NCI-H2196 (cell line): Measurements from ENCODE around the gene KIAA0232.

Experiments used
- DNase-seq: peaks from one replicate; lab custom pipeline; 2025; ENCODE audit not compliant: unreplicated experiment; lab: John Stamatoyannopoulos, UW

The KIAA0232 gene, protein sequence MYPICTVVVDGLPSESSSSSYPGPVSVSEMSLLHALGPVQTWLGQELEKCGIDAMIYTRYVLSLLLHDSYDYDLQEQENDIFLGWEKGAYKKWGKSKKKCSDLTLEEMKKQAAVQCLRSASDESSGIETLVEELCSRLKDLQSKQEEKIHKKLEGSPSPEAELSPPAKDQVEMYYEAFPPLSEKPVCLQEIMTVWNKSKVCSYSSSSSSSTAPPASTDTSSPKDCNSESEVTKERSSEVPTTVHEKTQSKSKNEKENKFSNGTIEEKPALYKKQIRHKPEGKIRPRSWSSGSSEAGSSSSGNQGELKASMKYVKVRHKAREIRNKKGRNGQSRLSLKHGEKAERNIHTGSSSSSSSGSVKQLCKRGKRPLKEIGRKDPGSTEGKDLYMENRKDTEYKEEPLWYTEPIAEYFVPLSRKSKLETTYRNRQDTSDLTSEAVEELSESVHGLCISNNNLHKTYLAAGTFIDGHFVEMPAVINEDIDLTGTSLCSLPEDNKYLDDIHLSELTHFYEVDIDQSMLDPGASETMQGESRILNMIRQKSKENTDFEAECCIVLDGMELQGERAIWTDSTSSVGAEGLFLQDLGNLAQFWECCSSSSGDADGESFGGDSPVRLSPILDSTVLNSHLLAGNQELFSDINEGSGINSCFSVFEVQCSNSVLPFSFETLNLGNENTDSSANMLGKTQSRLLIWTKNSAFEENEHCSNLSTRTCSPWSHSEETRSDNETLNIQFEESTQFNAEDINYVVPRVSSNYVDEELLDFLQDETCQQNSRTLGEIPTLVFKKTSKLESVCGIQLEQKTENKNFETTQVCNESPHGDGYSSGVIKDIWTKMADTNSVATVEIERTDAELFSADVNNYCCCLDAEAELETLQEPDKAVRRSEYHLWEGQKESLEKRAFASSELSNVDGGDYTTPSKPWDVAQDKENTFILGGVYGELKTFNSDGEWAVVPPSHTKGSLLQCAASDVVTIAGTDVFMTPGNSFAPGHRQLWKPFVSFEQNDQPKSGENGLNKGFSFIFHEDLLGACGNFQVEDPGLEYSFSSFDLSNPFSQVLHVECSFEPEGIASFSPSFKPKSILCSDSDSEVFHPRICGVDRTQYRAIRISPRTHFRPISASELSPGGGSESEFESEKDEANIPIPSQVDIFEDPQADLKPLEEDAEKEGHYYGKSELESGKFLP (N-terminal part only)

DNA sequence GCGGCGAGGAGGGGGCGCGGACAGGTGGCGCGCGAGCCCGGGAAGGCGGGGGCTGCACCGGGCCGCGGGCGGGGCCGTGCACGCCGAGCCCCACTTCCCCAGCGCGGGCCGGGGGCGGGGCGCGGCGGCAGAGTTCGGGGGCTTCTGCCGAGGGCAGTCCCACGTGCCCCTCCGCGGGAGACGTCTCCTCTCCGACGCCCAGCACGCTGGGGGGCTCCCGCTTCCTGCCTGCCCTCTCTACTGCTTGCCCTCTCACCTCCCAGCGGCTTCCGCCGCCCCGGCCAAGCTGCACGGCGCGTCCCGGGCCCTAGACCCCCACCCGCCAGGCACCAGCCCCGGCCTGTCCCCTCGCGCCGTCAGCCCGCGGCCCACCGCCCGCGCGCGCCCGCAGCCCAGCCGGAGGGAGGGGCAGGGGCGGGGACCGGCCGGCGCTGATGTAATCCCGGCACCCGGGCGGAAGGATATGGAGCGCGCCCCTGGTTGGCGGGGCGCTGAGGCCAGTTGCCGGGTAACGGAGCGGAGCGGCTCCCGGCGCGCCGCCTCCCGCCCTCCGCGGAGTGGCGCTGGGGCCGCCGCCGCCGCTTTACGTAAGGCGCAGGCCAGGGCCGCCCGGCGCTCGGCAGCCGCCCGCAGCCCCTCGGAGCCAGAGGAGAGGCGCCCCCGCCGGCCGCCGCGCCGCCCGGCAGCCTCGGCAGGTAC is at the start of gene KIAA0232:
Gene KIAA0232 (plus strand): TSS at position 581 of the 699 bp plus-strand sequence. CDS start 41,727 bp downstream, outside the sequence.
- DNase-seq, result peak; percentile 98

DNA sequence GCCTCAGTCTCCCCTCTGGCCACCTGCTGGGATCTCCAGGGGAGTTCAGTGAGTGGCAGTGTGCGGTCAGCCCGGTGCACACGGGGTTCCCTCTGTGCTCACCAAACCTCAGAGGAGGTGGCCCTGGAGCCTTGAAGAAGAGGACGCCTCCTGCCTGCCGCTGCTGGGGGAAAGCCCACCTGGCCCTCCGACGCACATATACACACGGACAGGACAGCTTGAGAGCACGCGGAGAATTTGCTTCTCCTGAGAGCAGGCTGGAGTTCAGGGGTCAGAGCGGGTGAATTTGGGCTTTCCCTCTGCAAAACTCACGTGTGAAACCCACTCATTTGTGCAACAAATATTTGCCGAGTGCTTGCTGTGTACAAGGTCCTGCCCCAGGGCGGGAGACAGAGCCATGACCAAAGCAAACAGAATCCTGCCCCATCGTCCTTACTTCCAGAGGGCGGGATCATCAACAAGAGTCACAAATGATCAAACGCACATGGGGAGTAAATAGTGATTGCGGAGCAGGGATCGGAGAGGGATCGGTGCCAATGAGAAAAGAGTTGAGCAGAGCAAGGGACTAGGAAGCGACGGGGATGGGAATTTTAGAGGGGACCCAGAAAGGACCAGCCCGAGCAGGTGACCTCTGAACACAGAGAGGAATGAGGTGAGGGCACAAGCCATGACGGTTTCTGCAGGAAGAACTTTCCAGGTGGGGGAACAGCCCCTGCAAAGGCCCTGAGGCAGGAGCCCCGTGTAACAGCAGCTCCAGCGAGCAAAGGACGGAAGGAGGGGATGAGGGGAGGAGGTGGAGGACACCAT is 49.0 kb upstream of the KIAA0232 start:
- no peak for DNase-seq

DNA sequence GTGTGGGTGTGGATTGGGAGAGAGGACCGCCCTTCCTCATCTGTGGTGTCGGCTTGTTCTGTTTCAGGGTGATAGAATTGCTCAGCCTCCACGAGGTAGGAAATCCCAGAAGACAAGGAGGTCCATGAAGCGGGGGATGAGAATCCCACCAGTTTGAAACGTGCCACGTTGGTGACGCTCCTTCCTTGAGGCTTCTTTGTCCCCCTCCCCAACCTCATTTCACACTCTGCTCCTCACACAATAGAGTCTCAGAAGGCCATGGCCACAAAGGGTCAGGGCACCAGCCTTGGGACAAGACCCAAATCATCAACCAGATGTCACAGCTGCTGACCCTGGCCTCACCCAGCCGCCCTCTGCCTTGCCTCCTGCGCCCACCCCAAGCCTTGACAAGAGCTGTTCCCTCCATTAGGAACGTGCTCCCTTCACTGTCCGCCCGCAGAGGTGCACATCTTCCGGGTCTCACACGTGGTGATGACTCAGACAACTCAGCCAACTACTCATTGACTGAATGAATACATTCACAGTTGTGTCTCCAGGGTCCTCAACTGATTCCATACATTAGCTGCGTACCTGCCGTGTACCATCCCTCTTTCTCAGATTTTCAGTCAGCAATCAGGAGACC is 48.3 kb upstream of the KIAA0232 start:
- DNase-seq, result no peak

DNA sequence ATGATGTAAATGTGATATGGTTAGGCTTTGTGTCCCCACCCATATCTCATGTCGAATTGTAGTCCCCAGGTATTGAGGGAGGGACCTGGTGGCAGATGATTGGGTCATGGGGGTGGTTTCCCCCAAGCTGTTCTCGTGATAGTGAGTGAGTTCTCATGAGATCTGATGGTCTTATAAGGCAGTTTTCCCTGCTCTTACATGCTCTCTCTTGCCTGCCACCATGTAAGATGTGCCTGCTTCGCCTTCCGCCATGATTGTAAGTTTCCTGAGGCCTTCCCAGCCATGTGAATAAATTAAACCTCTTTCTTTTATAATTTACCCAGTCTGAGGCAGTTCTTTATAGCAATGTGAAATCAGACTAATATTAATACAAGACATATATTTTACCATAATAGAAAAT is 42.6 kb upstream of the KIAA0232 start:
- DNase-seq, result no peak

DNA sequence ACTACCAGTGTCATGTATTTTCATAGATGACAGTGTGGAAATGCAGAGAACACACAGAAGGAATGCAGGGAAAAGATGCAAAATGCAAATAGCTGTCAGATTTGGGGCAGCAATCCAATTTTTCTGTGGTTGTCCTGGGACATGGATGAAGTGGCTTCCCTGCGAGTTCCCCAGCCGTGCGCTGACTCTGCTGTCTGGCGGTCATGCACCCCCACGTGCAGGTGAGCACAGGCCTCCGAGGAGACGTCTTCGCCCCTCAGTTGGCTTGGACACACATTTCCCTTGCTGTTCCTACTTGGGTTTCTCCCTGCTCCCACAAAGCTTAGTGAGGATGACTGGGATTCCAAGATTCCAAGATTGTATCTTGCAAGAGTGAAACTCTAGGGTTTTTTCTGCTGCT is 42.2 kb upstream of the KIAA0232 start:
- DNase-seq, result no peak

DNA sequence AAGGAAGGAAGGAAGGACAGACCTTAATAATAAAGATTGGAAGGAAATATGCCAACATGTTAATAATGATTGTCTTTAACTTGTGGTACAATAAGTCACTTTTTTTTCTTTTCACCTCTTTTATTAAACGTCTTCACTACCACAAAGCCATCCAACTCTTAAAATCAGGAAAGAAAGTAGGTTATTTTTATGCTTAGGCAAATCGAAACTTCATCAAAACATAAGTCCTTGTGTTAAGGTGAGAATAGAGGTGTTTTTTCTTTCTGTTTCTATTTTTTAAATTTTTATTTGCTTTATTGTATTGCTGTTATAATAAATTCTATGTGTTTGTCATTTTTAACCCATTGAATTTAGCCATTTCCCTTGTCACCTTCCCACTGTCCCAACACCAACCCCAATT is 40.0 kb upstream of the KIAA0232 start:
- no peak for DNase-seq

DNA sequence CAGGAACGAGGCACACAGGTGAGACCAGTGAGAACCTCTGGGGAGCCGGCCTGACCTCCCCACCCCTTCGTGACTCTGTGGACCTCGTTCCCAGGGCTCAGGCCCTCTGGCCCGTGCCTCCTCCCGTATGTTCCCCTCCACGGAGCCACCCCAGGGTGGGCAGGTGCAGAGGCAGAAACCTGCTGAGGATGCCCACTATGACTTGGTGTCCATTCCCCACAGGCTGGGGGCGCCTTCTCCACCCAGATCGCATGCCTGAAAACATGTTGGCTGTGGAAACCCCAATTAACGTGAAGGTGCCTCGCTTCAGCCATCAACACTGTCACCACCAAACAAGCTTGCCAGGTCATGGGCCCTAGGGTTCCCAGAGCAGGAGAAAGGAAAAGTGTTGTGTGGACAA is 39.5 kb upstream of the KIAA0232 start:
- no peak for DNase-seq

DNA sequence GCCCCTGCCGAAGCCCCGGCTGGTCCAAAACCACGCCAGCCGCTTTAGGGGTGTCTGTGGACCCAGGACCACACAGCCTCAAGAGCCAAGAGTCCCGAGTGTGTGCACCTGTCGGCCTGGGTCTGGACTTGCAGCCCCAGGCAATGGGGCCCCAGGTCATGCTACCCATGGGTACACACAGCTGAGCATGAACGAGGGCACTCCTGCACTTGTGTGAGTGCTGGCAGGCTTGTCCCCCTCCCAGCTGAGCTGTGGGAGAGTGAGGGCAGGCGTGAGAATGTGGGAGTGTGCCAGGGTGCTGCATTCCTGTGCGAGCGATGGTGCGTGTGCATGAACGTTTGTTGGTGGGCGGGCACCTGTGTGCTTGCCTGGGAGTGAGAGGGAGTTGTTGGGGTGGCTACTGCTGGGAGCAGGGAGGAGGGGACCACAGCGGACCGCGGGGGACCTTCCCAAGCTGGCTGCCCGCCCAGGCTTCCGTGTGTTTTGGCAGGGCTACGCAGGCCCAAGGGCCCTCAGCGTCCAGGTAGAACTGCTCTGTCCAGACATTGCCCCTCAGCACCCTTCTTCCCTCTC is 35.7 kb upstream of the KIAA0232 start:
- DNase-seq, result peak; percentile 97

DNA sequence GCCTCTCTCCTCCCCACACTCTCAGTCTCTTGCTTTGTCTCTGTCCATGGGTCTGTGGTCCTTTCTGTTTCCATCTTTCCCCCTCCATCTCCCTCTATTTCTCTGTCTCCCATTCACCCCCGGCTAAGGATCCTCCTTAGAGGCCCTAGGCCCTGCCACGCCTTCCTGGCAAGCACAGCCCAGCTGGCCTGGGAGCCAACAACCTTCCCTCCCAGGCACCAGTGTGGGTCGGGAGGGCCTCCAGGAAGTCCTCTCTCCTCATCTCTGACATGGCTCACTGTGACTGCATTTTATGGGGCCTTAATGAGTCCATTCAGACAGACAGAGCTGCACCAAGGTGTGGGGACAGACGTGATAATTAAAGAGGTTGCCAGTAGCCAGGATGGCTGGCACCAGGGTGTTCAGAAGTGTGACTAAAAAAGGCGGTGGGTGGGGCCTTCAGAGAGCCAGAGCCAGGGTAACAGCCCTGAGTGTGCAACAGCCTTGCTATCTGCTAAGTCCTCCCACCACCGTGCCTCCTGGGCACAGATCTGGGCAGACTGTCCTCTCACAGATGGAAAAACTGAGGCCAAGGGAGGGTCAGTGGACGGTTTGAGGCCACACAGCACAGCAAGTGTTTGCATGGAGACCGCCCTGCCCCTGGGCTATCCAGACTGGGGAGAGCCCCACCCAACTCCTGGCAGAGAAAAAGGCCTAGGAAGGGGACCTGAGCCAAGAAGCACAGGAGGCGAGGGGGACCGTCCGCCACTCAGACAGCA is 35.1 kb upstream of the KIAA0232 start:
- peak; percentile 95 for DNase-seq

DNA sequence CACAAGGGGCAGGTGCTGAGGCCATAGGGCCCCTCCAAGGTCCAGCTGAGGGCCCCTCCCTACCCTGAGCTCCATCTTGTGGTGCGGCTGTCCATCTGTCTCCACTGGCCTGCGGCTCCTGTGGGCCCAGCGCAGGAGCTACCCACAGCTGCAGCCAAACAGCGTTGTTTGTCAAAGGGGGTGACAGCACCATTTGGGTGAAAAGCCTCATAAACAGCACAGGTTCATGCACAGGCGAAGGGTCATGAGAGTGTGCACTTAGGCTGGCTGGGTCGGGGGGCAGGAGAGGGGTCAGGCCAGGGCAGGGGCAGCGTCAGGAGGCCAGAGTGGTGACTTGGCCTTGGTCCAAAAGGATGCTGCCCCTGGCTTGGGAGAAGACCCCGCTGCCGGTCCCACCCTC is 34.2 kb upstream of the KIAA0232 start:
- DNase-seq, result no peak

DNA sequence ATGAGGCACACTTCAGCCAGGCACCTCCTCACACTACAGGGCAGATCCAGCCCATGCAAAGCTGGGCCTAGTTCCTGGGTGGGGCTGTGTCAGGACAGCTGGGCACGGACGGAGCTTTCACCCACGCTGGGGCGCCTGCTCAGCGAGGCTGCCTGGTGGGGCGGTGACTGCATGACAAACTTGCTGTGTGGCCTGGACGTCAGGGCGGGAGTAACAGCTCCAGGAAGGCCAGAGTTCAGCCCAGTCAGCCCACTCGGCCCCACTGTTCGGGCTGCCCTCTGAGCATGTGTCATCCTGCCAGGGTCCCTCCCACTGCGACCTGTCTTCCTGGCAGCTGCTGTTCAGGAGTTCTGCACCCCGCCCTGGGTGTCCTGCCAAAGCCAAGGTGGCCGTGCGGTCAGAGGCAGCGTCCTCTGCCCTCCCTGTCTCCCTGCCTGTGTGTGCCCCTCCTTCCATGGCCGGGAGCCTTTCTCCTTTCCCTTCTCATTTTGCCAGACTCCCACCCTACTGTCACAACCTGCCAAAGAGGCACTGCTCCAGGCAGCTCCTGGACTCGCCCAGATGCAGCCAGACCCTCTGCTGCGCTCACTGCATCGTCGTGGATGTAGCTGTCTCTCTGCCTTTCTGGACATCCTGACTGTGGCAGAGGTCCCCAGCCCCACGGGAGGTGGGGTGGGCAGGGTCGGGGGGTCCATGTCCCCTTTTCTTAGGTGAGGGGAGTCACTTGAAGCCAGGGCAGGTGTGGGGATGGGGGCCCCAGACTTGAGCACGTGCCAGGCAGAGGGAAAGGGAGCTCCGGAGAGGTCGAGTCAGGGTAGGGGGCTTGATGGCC is 33.0 kb upstream of the KIAA0232 start:
- peak; percentile 68 for DNase-seq

DNA sequence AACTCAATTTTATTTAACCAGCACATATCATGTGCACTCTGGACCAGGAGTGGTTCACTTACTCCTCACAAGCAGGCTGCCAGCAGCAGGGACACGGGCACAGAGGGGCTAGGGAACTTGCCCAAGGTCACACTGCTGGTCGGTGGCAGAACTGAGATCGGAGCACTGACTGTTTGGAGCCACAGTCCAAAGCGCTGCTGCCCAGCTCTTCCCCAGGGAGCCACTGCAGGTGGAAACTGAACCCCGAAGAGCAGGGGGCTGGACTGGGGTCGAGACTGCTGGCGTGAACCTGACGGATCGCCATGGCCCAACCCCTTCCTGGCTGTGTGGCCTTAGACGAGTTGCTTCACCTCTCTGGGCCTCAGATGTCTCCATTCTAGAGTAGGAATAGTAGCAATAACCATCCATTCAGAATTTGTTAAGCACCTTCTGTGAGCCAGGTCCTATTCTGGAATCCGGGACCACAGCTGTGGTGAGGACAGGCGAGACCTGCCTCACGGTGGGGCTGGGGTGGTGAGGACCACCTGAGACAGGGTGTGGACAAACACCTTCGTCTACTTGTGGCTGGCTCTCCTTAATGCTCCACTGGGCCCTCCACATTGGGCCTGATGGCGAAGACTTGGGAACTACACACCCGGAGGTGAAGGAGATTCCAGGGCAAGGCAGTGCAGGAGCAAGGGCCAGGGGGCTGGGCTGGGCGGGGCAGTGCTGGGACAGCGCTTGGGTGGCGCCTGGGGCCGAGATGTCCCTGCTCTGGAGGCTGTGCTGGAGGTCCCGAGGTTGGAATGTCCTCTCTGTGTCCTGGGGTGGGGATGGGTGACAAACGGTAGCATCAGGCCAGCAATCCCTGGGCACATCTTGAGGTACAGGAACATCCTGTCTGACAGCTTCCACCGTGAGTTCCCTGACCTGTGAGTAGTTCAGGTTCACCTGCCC is 32.0 kb upstream of the KIAA0232 start:
- no peak for DNase-seq

DNA sequence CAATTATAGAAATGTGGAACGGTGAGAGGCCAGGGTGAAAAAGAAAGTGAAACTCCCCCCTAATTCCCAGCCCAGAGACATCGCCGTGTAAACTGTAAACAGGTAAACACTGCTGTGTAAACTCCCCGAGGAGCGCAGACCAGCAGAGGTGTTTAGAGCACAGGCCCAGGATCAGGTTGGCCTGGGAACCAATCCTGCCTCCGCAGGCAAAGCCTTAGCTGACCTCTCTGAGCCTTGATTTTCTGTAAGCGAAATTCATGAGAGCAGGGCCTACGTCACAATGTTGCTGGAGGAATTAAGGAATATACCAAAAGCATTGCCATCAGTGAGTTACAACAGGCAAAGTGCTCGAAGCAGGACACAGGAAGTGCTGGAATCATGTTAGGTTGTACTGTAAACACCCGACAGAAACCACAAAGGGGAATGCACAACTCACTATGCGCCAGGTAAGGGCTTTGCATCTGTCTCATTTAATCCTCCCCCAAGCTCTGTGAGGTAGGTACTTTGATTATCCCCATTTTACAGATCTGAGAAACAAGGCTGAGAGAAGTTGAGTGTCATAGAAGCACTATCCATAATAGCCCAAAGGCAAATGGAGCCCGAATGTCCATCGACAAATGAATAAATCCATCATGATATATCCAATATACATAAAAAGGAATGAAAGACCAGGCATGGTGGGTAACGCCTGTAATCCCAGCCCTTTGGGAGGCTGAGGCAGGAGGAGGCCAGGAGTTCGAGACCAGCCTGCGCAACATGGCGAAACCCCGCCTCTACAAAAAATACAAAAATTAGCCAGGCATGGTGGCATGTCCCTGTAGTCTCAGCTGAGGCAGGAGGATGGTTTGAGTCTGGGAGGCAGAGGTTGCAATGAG is 30.7 kb upstream of the KIAA0232 start:
- peak; percentile 21 for DNase-seq

DNA sequence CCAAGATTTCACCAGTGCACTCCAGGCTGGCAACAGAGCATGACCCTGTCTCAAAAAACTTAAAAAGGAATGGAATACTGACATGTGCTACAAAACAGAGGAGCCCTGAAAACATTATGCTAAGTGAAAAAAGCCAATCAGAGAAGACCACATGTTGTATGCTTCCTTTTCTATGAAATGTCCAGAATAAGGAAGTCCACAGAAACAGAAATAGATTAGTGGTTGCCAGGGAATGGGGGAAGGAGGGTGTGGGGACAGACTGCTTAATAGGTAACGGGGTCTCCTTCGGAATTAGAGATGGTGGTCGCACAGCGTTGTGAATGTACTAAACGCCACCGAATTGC is 30.1 kb upstream of the KIAA0232 start:
- no peak for DNase-seq

DNA sequence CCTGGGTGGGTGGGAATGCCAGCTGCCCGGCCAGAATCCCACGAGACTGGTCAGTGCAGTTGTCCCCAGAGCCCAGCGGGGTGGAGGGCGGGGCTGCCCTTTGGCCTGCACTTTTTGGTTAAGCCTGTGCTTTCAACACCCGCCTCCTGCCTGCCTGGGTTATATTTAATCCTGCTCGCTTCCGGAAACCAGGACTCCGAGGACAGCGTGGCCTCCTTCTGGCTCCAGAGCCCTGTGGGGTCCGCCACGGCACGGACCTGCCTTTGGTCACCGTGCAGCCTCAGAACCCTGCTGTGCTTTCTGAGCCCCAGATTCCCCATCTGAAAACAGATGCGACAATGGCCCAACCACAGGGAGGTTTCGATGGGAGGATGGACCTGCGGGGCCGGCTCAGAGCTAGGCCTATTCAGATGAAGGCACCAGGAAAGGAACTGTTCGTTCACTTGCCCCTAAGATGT is 29.4 kb upstream of the KIAA0232 start:
- no peak for DNase-seq

DNA sequence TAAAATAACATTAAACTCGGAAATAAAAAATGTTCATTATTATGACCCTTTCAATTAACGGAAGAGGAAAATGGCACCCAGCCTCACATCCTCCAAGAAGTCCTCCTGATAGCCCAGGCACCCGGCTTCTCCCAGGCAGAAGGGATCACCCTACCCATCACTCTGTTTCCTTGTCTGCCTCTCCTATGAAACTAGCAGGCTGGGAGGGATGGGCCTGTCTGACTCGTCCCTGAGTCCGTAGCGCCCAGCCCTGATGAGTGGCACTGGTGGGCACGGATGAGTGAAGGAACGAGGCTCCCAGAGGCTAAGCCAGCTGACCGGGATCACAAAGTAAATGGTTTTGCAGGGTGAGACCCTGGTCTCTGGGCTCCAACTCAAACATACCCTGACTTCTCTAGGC is 28.6 kb upstream of the KIAA0232 start:
- DNase-seq, result no peak
